Effector memory CD8-positive, alpha-beta T cell (primary cell): ENCODE results near the gene CXCR6.

Experiments
- ATAC-seq: fragments of 150-1000 bp; cut with Tn5 transposase; replicated peaks from 2 replicates; pipeline ENCODE4 v1.10.0; 2021; ENCODE audit warnings: mild to moderate bottlenecking, moderate library complexity
- DNase-seq, 3 experiments: peaks; one replicate each; pipeline ENCODE4 v3.0.0; 2021
- H3K27ac Mint-ChIP-seq, 2 donors: one replicate each; pipeline ENCODE4 v1.8.0; 2022; ENCODE audit warnings: mild to moderate bottlenecking in 2 of 2, mixed read lengths in 2 of 2, moderate library complexity in 2 of 2
- H3K27me3 Mint-ChIP-seq, 2 donors: one replicate each; pipeline ENCODE4 v1.8.0; 2022; ENCODE audit warnings: mixed read lengths in 2 of 2
- H3K36me3 Mint-ChIP-seq: one replicate; pipeline ENCODE4 v1.8.0; 2022; ENCODE audit warnings: mild to moderate bottlenecking, moderate library complexity, mixed read lengths; ENCODE audit not compliant: insufficient read depth
- H3K4me1 Mint-ChIP-seq, 2 donors: one replicate each; pipeline ENCODE4 v1.8.0; 2022; ENCODE audit warnings: low read depth in 2 of 2, mixed read lengths in 2 of 2
- H3K4me3 Mint-ChIP-seq, 2 donors: one replicate each; pipeline ENCODE4 v1.8.0; 2022; ENCODE audit warnings: mild to moderate bottlenecking in 2 of 2, mixed read lengths in 2 of 2, moderate library complexity in 2 of 2
- H3K9me3 Mint-ChIP-seq, 2 donors: one replicate each; pipeline ENCODE4 v1.8.0; 2022; ENCODE audit warnings: mixed read lengths in 2 of 2
- total RNA-seq, 9 experiments: gene quantifications; one replicate each; lab custom pipeline; 2026; lab: John Stamatoyannopoulos, UW

The CXCR6 gene
- 2.4 to 77.2 (median 22.9) reads per million in 9 experiments for total RNA-seq

GRCh38 chr3:45943207-45943846 lies at the start of gene CXCR6:
TSS of gene CXCR6 (plus strand) at chr3:45943464. CDS start at chr3:45946482, 3,018 bp downstream.
- Mint-ChIP-seq H3K27ac (peak within 1 kb of the TSS; percentile 86 to 92), H3K9me3 (no peaks in the 10 kb centered on the region), H3K36me3 (peaks cover 43% of the 10 kb centered on the region), H3K27me3 (no peaks in the 10 kb centered on the region), H3K4me1 (peaks cover 80 to 91% of the 10 kb centered on the region in 2 donors), H3K4me3 (peak within 1 kb of the TSS; percentile 81 to 83)
- peak; percentile 66 for ATAC-seq
- DNase-seq = peak; percentile 24 to 30 (median 29)

GRCh38 chr3:45894015-45894414 lies 49.2 kb upstream of the CXCR6 start:
- Mint-ChIP-seq H3K36me3 (peaks cover 7% of the 10 kb centered on the region), H3K4me3 (no peak overlapping the region)
- no peak for DNase-seq

DNA sequence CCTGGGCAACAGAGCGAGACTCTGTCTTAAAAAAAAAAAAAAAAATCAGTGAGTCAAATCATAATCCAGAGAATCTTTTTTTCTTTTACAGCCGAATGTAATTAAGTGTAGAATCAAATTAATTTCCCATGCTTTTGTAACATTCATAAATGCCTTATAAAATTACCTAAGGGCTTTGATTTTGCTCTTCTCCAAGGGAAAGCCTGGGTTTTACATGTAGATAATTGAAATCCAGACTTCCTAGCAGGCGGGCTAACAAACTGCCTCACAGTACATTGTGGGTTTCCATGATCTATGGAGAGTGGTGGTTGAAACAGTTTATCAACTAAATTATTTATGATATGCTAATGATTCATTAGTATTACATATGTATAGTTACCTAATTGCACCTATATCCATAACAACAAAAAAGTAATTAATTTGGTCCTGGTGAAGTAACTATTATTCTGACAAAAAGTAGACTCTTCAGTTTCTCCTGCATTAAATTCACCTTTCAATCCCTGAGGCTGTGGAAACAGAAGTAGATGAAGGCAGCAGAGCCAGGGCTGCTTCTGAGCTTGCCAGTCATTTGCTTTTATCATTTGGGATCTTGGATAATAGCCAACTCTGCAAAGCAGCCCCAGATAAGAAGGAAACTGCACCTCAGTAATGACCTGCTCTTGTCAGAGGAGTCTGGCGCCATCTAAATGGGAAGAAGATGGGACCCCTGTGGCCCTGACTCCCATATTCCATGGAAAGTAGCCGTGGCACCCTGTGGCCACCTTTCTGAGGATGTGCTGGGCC lies 47.4 kb upstream of the CXCR6 start:
- Mint-ChIP-seq H3K9me3 (no peaks in the 10 kb centered on the region), H3K27ac (no peak overlapping the region), H3K4me1 (peaks cover 6 to 9% of the 10 kb centered on the region in 2 donors), H3K4me3 (no peak overlapping the region), H3K27me3 (peaks cover 5 to 16% of the 10 kb centered on the region in 2 donors), H3K36me3 (peaks cover 7% of the 10 kb centered on the region)
- DNase-seq (no peak), ATAC-seq (no peak)

More at GRCh38 chr3:45894015-45894414, 49.2 kb upstream of the CXCR6 start:
- no peak overlapping the region for H3K27ac Mint-ChIP-seq
- no peaks in the 10 kb centered on the region for H3K9me3 Mint-ChIP-seq
- peaks cover 6 to 9% of the 10 kb centered on the region in 2 donors for H3K4me1 Mint-ChIP-seq
- H3K27me3 Mint-ChIP-seq = peaks cover 5 to 20% of the 10 kb centered on the region in 2 donors
- no peak for ATAC-seq

DNA sequence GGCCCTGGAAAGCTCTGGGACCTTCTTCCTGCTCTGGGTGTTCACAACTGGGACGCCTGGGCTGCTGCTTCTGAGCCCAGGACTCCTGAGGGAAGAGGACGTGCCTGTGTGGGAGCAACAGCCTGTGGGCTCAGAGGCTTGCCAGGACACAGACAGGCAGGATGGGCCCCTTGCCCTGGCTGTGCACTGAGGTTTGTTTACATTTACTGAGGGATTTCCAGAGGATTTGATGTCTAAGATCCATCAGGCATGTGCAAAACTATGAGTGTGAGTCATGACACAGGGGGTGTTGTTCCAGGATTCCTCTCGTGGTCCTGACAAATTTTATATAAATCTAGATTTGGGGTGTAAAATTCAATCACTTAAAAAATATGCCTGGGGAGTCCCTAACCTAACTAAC lies 46.3 kb upstream of the CXCR6 start:
- Mint-ChIP-seq H3K36me3 (peaks cover 7% of the 10 kb centered on the region), H3K4me1 (peaks cover 3 to 12% of the 10 kb centered on the region in 2 donors), H3K9me3 (no peaks in the 10 kb centered on the region), H3K4me3 (no peak overlapping the region), H3K27me3 (peaks cover 0 to 11% of the 10 kb centered on the region in 2 donors), H3K27ac (no peak overlapping the region)
- DNase-seq (no peak), ATAC-seq (no peak)

- Mint-ChIP-seq H3K4me1 (peaks cover 26 to 38% of the 10 kb centered on the region in 2 donors), H3K36me3 (peaks cover 7% of the 10 kb centered on the region), H3K4me3 (no peak overlapping the region), H3K9me3 (no peaks in the 10 kb centered on the region), H3K27ac (no peak overlapping the region), H3K27me3 (no peaks in the 10 kb centered on the region)
- no peak for DNase-seq
- ATAC-seq = peak; percentile 39
These were observed 38.3 kb upstream of the CXCR6 start for GRCh38 chr3:45904931-45905330.

- Mint-ChIP-seq H3K9me3 (no peaks in the 10 kb centered on the region), H3K4me3 (no peak overlapping the region), H3K27me3 (no peaks in the 10 kb centered on the region), H3K36me3 (peaks cover 7% of the 10 kb centered on the region), H3K4me1 (peaks cover 31 to 43% of the 10 kb centered on the region in 2 donors), H3K27ac (no peak overlapping the region)
- ATAC-seq = no peak
- DNase-seq = no peak
These were observed 37.5 kb upstream of the CXCR6 start for GRCh38 chr3:45905755-45906154.

DNA sequence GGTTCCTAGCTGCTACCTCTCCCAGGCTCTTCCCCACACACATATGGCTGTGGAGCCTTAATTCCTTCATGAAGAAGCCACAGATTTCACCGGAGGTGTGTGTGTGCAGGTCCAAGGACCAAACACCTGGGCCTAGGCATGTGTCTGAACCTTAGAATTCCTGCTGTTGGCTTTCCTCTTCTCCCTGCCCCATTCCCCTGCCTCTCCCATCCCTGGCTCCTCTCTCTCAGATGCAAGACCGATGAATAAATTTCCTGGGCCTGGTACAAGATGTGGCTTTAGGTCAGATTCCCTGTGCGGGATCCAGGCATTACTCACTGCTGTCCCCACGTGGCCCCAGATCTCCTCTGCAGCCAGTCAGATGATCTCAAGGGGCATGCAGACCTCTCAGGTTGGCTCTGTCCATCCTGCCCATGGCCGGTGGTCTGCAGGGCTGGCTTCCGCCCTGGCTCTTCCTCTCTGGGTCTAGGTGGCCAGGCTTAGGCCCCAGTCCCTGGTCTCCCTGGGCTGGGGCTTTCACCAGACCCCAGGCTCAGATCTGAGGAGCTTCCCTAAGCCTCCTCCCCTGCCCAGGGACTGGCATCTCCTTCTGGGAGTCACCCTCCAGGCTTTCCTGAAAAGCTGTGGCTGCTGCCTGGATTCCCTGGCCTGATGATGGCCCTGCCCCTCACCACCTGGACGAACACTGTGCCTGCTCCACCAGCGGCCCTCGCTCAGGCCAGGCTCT lies 36.4 kb upstream of the CXCR6 start:
- DNase-seq = no peak
- Mint-ChIP-seq H3K27ac (peak overlapping the region; percentile 66 to 77), H3K36me3 (peaks cover 10% of the 10 kb centered on the region)

GRCh38 chr3:45907769-45908705 lies 35.2 kb upstream of the CXCR6 start:
- Mint-ChIP-seq H3K36me3 (peaks cover 10% of the 10 kb centered on the region), H3K27me3 (no peaks in the 10 kb centered on the region), H3K27ac (peak overlapping the region; percentile 66 to 77), H3K4me3 (peak overlapping the region; percentile 57 to 58), H3K4me1 (peaks cover 31 to 53% of the 10 kb centered on the region in 2 donors), H3K9me3 (no peaks in the 10 kb centered on the region)
- ATAC-seq (peak; percentile 85), DNase-seq (peak in 2 of 3 experiments; percentile 13 to 20)

More for the DNA sequence above, 36.4 kb upstream of the CXCR6 start:
- H3K4me3 Mint-ChIP-seq = peak overlapping the region; percentile 57 to 58
- no peak for ATAC-seq
- H3K9me3 Mint-ChIP-seq = no peaks in the 10 kb centered on the region
- H3K27me3 Mint-ChIP-seq = no peaks in the 10 kb centered on the region
- H3K4me1 Mint-ChIP-seq = peaks cover 31 to 48% of the 10 kb centered on the region in 2 donors

GRCh38 chr3:45908761-45909160 lies 34.5 kb upstream of the CXCR6 start:
- peaks cover 31 to 53% of the 10 kb centered on the region in 2 donors for H3K4me1 Mint-ChIP-seq
- H3K27me3 Mint-ChIP-seq = no peaks in the 10 kb centered on the region
- H3K9me3 Mint-ChIP-seq = no peaks in the 10 kb centered on the region
- H3K36me3 Mint-ChIP-seq = peaks cover 10% of the 10 kb centered on the region
- ATAC-seq (no peak), DNase-seq (no peak)
- H3K27ac Mint-ChIP-seq = peak overlapping the region; percentile 66 to 77
- H3K4me3 Mint-ChIP-seq = peak overlapping the region; percentile 57 to 58

- H3K4me3 Mint-ChIP-seq = peak overlapping the region; percentile 10 to 16
These were observed 33.7 kb upstream of the CXCR6 start for GRCh38 chr3:45909542-45909941.

GRCh38 chr3:45910892-45911291 lies 32.4 kb upstream of the CXCR6 start:
- ATAC-seq = no peak
- peaks cover 15% of the 10 kb centered on the region for H3K36me3 Mint-ChIP-seq
- no peaks in the 10 kb centered on the region for H3K27me3 Mint-ChIP-seq
- peak overlapping the region; percentile 29 to 69 for H3K27ac Mint-ChIP-seq
- H3K4me3 Mint-ChIP-seq = no peak overlapping the region
- DNase-seq = no peak
- H3K4me1 Mint-ChIP-seq = peaks cover 47 to 64% of the 10 kb centered on the region in 2 donors
- no peaks in the 10 kb centered on the region for H3K9me3 Mint-ChIP-seq

More at GRCh38 chr3:45909542-45909941, 33.7 kb upstream of the CXCR6 start:
- no peak for ATAC-seq
- peak overlapping the region in 1 of 2 donors; percentile 66 for H3K27ac Mint-ChIP-seq
- no peaks in the 10 kb centered on the region for H3K9me3 Mint-ChIP-seq
- no peak for DNase-seq
- peaks cover 33 to 56% of the 10 kb centered on the region in 2 donors for H3K4me1 Mint-ChIP-seq
- H3K36me3 Mint-ChIP-seq = peaks cover 10% of the 10 kb centered on the region
- H3K27me3 Mint-ChIP-seq = no peaks in the 10 kb centered on the region

- ATAC-seq (no peak), DNase-seq (peak in 1 of 3 experiments; percentile 12)
- Mint-ChIP-seq H3K9me3 (no peaks in the 10 kb centered on the region), H3K4me3 (peak overlapping the region; percentile 5 to 15), H3K4me1 (peaks cover 53 to 70% of the 10 kb centered on the region in 2 donors), H3K36me3 (peaks cover 23% of the 10 kb centered on the region), H3K27ac (peak overlapping the region; percentile 5 to 52), H3K27me3 (no peaks in the 10 kb centered on the region)
These were observed 31.6 kb upstream of the CXCR6 start for GRCh38 chr3:45911511-45912226.
